ENCODE results near the gene PDE4A. TPM values are rescaled to one million over a fixed set of nuclear protein-coding genes. Genes with fewer than 3 reads are reported as not detected.

Gene PDE4A
- total and polyA plus RNA-seq, 2 of the 13 experiments (the other 11 are each of a cell fraction or from before 2014, with no cell fraction given), result 1.1 to 4.1 TPM

DNA sequence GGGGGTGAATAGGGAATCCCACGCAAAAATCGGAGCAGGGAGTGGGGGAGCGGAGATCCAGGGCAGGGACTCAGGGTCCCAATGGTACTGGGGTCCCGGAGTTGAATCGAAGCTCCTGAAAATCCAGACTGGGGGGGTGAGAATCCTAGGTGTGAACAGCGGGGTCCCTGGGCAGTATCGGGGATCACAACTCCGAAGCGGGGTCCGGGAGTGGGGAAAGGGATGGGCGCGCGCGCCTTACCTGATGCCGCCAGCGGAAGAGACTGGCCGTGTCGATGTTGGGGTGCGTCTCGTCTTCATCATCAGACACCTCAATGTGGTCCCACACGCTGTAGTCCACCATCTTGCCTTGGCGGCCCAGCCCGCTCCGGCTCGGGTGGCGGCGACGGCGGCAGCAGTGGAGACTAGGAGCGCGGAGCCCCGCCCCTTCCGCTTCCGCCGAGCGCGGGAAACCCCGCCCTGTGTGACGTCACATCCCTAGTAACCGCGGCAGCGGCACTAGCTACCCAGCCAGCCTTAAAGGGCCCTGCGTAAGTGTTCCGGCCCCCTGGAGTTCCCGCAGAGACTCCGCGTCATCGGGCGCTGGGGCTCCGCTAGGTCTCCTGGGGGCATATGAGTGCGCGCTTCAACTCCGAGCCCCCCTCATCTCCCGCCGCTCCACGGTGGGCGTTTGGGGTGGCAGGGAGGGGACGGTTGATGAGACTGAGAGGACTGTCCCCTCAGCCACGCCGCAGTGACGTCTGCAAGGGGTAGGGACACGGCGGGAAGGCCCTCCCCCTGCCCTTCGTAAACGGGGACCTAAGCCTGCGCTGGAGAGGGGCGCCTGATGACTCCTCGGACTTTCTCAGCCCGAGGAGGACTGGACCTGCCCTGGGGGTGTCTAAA lies 17.0 kb upstream of the PDE4A start, which contains the start of gene CDC37 (continued):
- TF ChIP-seq ZBTB42 (CRISPR knock-in tag; IDR thresholded peaks at IDR 0.05), result 0 out of 2 replicates have a peak, but pooled peaks have one; percentile 38
- TF ChIP-seq ATM (IDR thresholded peaks at IDR 0.05; ENCODE audit: borderline replicate concordance), result no peak
- TF ChIP-seq CHD2 (IDR thresholded peaks at IDR 0.05; ENCODE audit: low read depth, low read length), result no peak
- TF ChIP-seq FOXA3 (CRISPR knock-in tag; IDR thresholded peaks at IDR 0.05), result no peak
- no peak; the same call in none of the 2 replicates for TF ChIP-seq ZNF563 (CRISPR knock-in tag; IDR thresholded peaks at IDR 0.05)
- no peak for TF ChIP-seq HMGA1 (CRISPR knock-in tag; conservative IDR thresholded peaks at IDR 0.05)
- no peak for TF ChIP-seq DPF2 (CRISPR knock-in tag; IDR thresholded peaks at IDR 0.05; ENCODE audit: borderline replicate concordance, low read depth)
- peak; percentile 55 for TF ChIP-seq MED8 (CRISPR knock-in tag; IDR thresholded peaks at IDR 0.05; ENCODE audit: insufficient replicate concordance)
- TF ChIP-seq MED1 (CRISPR knock-in tag; IDR thresholded peaks at IDR 0.05), result peak; percentile 57
- TF ChIP-seq ONECUT2 (CRISPR knock-in tag; IDR thresholded peaks at IDR 0.05), result no peak
- TF ChIP-seq GABPA (IDR thresholded peaks at IDR 0.05; ENCODE audit: low read depth, low read length), result peak; percentile 95
- peak; percentile 94 for TF ChIP-seq GABPA (CRISPR knock-in tag; IDR thresholded peaks at IDR 0.05; ENCODE audit: low read depth)
- TF ChIP-seq ZSCAN9 (CRISPR knock-in tag; IDR thresholded peaks at IDR 0.05; ENCODE audit: borderline replicate concordance), result 0 out of 2 replicates have a peak, but pooled peaks have one; percentile 12
- no peak for TF ChIP-seq SOX13 (IDR thresholded peaks at IDR 0.05)
- no peak for TF ChIP-seq SOX13 (CRISPR knock-in tag; conservative IDR thresholded peaks at IDR 0.05 in 1 of 2, IDR thresholded peaks at IDR 0.05 in 1 of 2)
- TF ChIP-seq, protein P1, sequence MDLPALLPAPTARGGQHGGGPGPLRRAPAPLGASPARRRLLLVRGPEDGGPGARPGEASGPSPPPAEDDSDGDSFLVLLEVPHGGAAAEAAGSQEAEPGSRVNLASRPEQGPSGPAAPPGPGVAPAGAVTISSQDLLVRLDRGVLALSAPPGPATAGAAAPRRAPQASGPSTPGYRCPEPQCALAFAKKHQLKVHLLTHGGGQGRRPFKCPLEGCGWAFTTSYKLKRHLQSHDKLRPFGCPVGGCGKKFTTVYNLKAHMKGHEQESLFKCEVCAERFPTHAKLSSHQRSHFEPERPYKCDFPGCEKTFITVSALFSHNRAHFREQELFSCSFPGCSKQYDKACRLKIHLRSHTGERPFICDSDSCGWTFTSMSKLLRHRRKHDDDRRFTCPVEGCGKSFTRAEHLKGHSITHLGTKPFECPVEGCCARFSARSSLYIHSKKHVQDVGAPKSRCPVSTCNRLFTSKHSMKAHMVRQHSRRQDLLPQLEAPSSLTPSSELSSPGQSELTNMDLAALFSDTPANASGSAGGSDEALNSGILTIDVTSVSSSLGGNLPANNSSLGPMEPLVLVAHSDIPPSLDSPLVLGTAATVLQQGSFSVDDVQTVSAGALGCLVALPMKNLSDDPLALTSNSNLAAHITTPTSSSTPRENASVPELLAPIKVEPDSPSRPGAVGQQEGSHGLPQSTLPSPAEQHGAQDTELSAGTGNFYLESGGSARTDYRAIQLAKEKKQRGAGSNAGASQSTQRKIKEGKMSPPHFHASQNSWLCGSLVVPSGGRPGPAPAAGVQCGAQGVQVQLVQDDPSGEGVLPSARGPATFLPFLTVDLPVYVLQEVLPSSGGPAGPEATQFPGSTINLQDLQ (CRISPR knock-in tag; IDR thresholded peaks at IDR 0.05), result no peak
- TF ChIP-seq ZNF121 (CRISPR knock-in tag; IDR thresholded peaks at IDR 0.05), result no peak
- TF ChIP-seq ZBTB8A (CRISPR knock-in tag; IDR thresholded peaks at IDR 0.05; ENCODE audit: borderline replicate concordance, low read depth), result no peak
- TF ChIP-seq, protein P2, sequence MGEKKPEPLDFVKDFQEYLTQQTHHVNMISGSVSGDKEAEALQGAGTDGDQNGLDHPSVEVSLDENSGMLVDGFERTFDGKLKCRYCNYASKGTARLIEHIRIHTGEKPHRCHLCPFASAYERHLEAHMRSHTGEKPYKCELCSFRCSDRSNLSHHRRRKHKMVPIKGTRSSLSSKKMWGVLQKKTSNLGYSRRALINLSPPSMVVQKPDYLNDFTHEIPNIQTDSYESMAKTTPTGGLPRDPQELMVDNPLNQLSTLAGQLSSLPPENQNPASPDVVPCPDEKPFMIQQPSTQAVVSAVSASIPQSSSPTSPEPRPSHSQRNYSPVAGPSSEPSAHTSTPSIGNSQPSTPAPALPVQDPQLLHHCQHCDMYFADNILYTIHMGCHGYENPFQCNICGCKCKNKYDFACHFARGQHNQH (CRISPR knock-in tag; IDR thresholded peaks at IDR 0.05), result 0 out of 2 replicates have a peak, but pooled peaks have one; percentile 33
- peak; percentile 90 for TF ChIP-seq GATAD1 (CRISPR knock-in tag; IDR thresholded peaks at IDR 0.05)
- TF ChIP-seq, protein P3, sequence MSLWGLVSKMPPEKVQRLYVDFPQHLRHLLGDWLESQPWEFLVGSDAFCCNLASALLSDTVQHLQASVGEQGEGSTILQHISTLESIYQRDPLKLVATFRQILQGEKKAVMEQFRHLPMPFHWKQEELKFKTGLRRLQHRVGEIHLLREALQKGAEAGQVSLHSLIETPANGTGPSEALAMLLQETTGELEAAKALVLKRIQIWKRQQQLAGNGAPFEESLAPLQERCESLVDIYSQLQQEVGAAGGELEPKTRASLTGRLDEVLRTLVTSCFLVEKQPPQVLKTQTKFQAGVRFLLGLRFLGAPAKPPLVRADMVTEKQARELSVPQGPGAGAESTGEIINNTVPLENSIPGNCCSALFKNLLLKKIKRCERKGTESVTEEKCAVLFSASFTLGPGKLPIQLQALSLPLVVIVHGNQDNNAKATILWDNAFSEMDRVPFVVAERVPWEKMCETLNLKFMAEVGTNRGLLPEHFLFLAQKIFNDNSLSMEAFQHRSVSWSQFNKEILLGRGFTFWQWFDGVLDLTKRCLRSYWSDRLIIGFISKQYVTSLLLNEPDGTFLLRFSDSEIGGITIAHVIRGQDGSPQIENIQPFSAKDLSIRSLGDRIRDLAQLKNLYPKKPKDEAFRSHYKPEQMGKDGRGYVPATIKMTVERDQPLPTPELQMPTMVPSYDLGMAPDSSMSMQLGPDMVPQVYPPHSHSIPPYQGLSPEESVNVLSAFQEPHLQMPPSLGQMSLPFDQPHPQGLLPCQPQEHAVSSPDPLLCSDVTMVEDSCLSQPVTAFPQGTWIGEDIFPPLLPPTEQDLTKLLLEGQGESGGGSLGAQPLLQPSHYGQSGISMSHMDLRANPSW (CRISPR knock-in tag; IDR thresholded peaks at IDR 0.05; ENCODE audit: borderline replicate concordance), result no peak
- TF ChIP-seq POLR2AphosphoS2 (IDR thresholded peaks at IDR 0.05; ENCODE audit: low read depth, low read length), result no peak
- TF ChIP-seq RNF2 (conservative IDR thresholded peaks at IDR 0.05; ENCODE audit: low read depth), result no peak
- peak; percentile 4; the same call in 1 of the 2 replicates for TF ChIP-seq FOXO1 (CRISPR knock-in tag; IDR thresholded peaks at IDR 0.05)
- no peak for TF ChIP-seq ZNF883 (CRISPR knock-in tag; IDR thresholded peaks at IDR 0.05; ENCODE audit: not compliant biosample characterization)
